Ovary (tissue), 3 donors: ENCODE results near the gene PCDHA1.

Experiments used
- EP300 ChIP-seq: sonication (generic); formaldehyde crosslinking; IDR thresholded peaks from one replicate; pipeline ENCODE4 v1.6.1; 2017; ENCODE audit warnings: antibody characterized with exemption
- POLR2A ChIP-seq: fragments of 450-650 bp; IDR thresholded peaks from one replicate; pipeline ENCODE4 v1.6.1; 2017; ENCODE audit warnings: antibody characterized with exemption, mild to moderate bottlenecking, moderate library complexity
- TF ChIP-seq, protein P1 (sequence below), 3 donors: fragments of 450-650 bp in 2 of 3; fragments of 200-600 bp in 1 of 3; IDR thresholded peaks; one replicate each; pipeline versions ENCODE4 v1.5.1 to v1.8.0; 2016 to 2022; ENCODE audit warnings: antibody characterized with exemption in 3 of 3, mild to moderate bottlenecking in 1 of 3
- donor health status: DM: no; HTN: no; CAD: no.

GRCh38 chr5:140823475-140823874 is 37.5 kb downstream of the PCDHA1 start:
- TF ChIP-seq, protein P1, sequence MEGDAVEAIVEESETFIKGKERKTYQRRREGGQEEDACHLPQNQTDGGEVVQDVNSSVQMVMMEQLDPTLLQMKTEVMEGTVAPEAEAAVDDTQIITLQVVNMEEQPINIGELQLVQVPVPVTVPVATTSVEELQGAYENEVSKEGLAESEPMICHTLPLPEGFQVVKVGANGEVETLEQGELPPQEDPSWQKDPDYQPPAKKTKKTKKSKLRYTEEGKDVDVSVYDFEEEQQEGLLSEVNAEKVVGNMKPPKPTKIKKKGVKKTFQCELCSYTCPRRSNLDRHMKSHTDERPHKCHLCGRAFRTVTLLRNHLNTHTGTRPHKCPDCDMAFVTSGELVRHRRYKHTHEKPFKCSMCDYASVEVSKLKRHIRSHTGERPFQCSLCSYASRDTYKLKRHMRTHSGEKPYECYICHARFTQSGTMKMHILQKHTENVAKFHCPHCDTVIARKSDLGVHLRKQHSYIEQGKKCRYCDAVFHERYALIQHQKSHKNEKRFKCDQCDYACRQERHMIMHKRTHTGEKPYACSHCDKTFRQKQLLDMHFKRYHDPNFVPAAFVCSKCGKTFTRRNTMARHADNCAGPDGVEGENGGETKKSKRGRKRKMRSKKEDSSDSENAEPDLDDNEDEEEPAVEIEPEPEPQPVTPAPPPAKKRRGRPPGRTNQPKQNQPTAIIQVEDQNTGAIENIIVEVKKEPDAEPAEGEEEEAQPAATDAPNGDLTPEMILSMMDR (IDR thresholded peaks at IDR 0.05): no peak
- TF ChIP-seq POLR2A (no peak), EP300 (no peak)
